CD4-positive, alpha-beta T cell treated with Interleukin-12 subunit alpha and Interleukin-12 subunit beta, for 1 hour (primary cell): Measurements from ENCODE around the gene RNASEL.
A peak's percentile ranks its signal among the peaks of the same experiment; 100 is the strongest.

ENCODE experiments used
- DNase-seq: peaks from one replicate; pipeline ENCODE4 v3.0.0-alpha.2; 2020

Gene RNASEL

GRCh38 chr1:182617734-182618351 is 28.8 kb upstream of the RNASEL start:
- DNase-seq = no peak

GRCh38 chr1:182617014-182617429 is 28.0 kb upstream of the RNASEL start:
- no peak for DNase-seq

- peak; percentile 91 for DNase-seq
Observed at GRCh38 chr1:182616130-182617013, 27.3 kb upstream of the RNASEL start.

- DNase-seq = no peak
Observed at GRCh38 chr1:182615468-182616129, 26.5 kb upstream of the RNASEL start.

- DNase-seq = peak; percentile 50
Observed at GRCh38 chr1:182614796-182615454, 25.9 kb upstream of the RNASEL start.

GRCh38 chr1:182611787-182612186 is 22.7 kb upstream of the RNASEL start:
- no peak for DNase-seq

GRCh38 chr1:182611326-182611725 is 22.3 kb upstream of the RNASEL start:
- DNase-seq = no peak

GRCh38 chr1:182610606-182611194 is 21.6 kb upstream of the RNASEL start:
- no peak for DNase-seq

GRCh38 chr1:182608845-182609610 is 20.0 kb upstream of the RNASEL start:
- DNase-seq = no peak

GRCh38 chr1:182608236-182608635 is 19.2 kb upstream of the RNASEL start:
- DNase-seq = no peak

- DNase-seq = no peak
Observed at GRCh38 chr1:182607566-182607965, 18.5 kb upstream of the RNASEL start.

- peak; percentile 93 for DNase-seq
Observed at GRCh38 chr1:182604175-182605164, 15.4 kb upstream of the RNASEL start, which contains the start of gene RGS16. Gene RGS16, minus strand, starts transcription at chr1:182604389. Its CDS starts 130 bp downstream, at chr1:182604259.

- DNase-seq = no peak
Observed at GRCh38 chr1:182603646-182604174, 14.7 kb upstream of the RNASEL start.

GRCh38 chr1:182602935-182603645 is 14.0 kb upstream of the RNASEL start:
- DNase-seq = peak; percentile 49

- no peak for DNase-seq
Observed at GRCh38 chr1:182601913-182602312, 12.9 kb upstream of the RNASEL start.

GRCh38 chr1:182601416-182601786 is 12.3 kb upstream of the RNASEL start:
- DNase-seq = peak; percentile 80

GRCh38 chr1:182600745-182601415 is 11.8 kb upstream of the RNASEL start:
- no peak for DNase-seq

GRCh38 chr1:182600036-182600713 is 11.1 kb upstream of the RNASEL start:
- DNase-seq = no peak
